ENCODE results near the gene STX5.

- no peak for TF ChIP-seq EZH2phosphoT487 (IDR thresholded peaks at IDR 0.05)
- TF ChIP-seq CTCF (IDR thresholded peaks at IDR 0.05), result no peak
Measured at GRCh38 chr11:62853279-62853965, 21.6 kb upstream of the STX5 start.
